ENCODE measurements around the gene ACKR4. TPM values are rescaled to one million over a fixed set of nuclear protein-coding genes. Genes with fewer than 3 reads are reported as not detected.
"Not testable (repeated sequence)": the region's sequence is repeated elsewhere in the genome, so short reads cannot be mapped to it uniquely, and the experiment has no call there.

ACKR4 gene
- total RNA-seq, 1 experiment from 2014 or later = not detected

GRCh38 chr3:132606085-132606484 lies 9.0 kb downstream of the ACKR4 start:
- no peak for DNase-seq
- H3K4me3 ChIP-seq (ENCODE audit: insufficient read depth, low read depth, low read length) = no peak overlapping the region

DNA sequence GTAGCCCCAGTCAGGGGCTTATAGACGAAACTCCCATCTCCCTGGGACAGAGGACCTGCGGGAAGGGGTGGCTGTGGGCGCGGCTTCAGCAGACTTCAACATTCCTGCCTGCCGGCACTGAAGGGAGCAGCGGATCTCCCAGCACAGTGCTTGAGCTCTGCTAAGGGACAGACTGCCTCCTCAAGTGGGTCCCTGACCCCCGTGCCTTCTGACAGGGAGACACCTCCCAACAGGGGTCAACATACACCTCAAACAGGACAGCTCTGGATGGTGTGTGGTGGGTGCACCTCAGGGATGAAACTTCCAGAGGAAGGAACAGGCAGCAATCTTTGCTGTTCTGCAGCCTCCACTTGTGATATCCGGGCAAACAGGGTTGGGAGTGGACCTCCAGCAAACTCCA lies 9.6 kb downstream of the ACKR4 start:
- H3K4me3 ChIP-seq (ENCODE audit: insufficient read depth, low read depth, low read length); H3K36me3 ChIP-seq (replicated peaks; ENCODE audit: control insufficient read depth, insufficient read depth, low read length); H3K27me3 ChIP-seq (ENCODE audit: control insufficient read depth, insufficient read depth, low read length); DNase-seq: not testable (repeated sequence)

More at GRCh38 chr3:132606085-132606484, 9.0 kb downstream of the ACKR4 start:
- Histone ChIP-seq H3K27me3 (ENCODE audit: control insufficient read depth, insufficient read depth, low read length) (no peaks in the 10 kb centered on the region), H3K36me3 (replicated peaks; ENCODE audit: control insufficient read depth, insufficient read depth, low read length) (peaks cover 2% of the 10 kb centered on the region)

DNA sequence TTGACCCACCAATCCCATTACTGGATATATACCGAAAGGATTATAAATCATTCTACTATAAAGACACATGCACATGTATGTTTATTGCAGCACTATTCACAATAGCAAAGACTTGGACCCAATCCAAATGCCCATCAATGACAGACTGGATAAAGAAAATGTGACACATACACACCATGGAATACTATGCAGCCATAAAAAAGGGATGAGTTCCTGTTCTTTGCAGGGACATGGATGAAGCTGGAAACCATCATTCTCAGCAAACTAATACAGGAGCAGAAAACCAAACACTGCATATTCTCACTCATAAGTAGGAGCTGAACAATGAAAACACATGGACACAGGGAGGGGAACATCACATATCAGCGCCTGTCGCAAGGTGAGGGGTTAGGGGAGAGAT lies 18.2 kb downstream of the ACKR4 start:
- H3K4me3 ChIP-seq (ENCODE audit: insufficient read depth, low read depth, low read length); H3K36me3 ChIP-seq (replicated peaks; ENCODE audit: control insufficient read depth, insufficient read depth, low read length); DNase-seq; H3K27me3 ChIP-seq (ENCODE audit: control insufficient read depth, insufficient read depth, low read length): not testable (repeated sequence)

DNA sequence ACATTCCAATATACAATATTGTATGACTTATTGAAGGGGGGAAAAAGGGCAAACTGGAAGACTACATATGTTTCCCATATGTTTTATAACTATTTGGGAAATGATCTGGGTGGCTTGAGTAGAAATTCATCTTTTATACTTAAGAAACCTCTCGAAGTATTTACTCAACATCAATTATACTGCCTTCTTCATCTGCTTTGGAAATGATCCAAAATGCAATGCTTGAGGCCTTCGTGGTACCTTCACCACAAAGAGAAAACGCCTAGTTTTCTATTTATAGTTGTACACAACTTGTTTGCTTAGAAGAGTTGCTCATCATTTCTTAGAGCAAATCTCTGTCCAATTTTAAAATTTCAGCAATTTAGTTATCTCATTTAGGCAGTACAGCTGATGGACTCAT lies 18.8 kb downstream of the ACKR4 start:
- no peaks in the 10 kb centered on the region for H3K27me3 ChIP-seq (ENCODE audit: control insufficient read depth, insufficient read depth, low read length)
- H3K36me3 ChIP-seq (replicated peaks; ENCODE audit: control insufficient read depth, insufficient read depth, low read length) = no peaks in the 10 kb centered on the region
- DNase-seq = no peak
- no peak overlapping the region for H3K4me3 ChIP-seq (ENCODE audit: insufficient read depth, low read depth, low read length)

- DNase-seq = no peak
- H3K36me3 ChIP-seq (replicated peaks; ENCODE audit: control insufficient read depth, insufficient read depth, low read length) = no peaks in the 10 kb centered on the region
- H3K4me3 ChIP-seq (ENCODE audit: insufficient read depth, low read depth, low read length) = no peak overlapping the region
- no peaks in the 10 kb centered on the region for H3K27me3 ChIP-seq (ENCODE audit: control insufficient read depth, insufficient read depth, low read length)
Measured at GRCh38 chr3:132616780-132617179, 19.7 kb downstream of the ACKR4 start.

GRCh38 chr3:132622148-132622547 lies 25.1 kb downstream of the ACKR4 start:
- Histone ChIP-seq H3K27me3 (ENCODE audit: control insufficient read depth, insufficient read depth, low read length) (no peaks in the 10 kb centered on the region), H3K36me3 (replicated peaks; ENCODE audit: control insufficient read depth, insufficient read depth, low read length) (no peaks in the 10 kb centered on the region; the same call in 1 of the 2 replicates), H3K4me3 (ENCODE audit: insufficient read depth, low read depth, low read length) (no peak overlapping the region)
- DNase-seq = no peak

DNA sequence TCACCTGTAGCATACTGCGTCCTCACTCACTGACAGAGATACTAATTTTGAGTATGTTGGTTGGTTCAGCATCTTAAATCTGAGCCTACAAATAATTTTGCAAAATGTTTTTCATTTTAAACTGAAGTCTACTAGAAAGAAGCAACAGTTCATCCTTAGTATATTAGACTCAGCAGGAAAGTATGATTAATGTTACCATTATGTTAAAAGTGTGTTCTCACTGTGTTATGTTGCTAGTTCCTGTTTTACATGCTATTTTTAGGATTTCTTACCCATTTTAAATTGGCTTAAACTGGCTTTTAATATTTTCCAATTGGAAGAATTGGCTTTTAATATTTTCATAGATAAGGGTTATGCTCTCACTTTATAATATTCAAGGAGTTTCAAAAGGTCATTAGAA lies 25.7 kb downstream of the ACKR4 start:
- Histone ChIP-seq H3K36me3 (replicated peaks; ENCODE audit: control insufficient read depth, insufficient read depth, low read length) (peaks cover 2% of the 10 kb centered on the region), H3K4me3 (ENCODE audit: insufficient read depth, low read depth, low read length) (no peak overlapping the region), H3K27me3 (ENCODE audit: control insufficient read depth, insufficient read depth, low read length) (no peaks in the 10 kb centered on the region)
- no peak for DNase-seq

GRCh38 chr3:132623646-132624045 lies 26.6 kb downstream of the ACKR4 start:
- Histone ChIP-seq H3K36me3 (replicated peaks; ENCODE audit: control insufficient read depth, insufficient read depth, low read length) (peaks cover 2% of the 10 kb centered on the region), H3K27me3 (ENCODE audit: control insufficient read depth, insufficient read depth, low read length) (no peaks in the 10 kb centered on the region), H3K4me3 (ENCODE audit: insufficient read depth, low read depth, low read length) (no peak overlapping the region)
- DNase-seq = no peak

- Histone ChIP-seq H3K27me3 (ENCODE audit: control insufficient read depth, insufficient read depth, low read length) (no peaks in the 10 kb centered on the region), H3K4me3 (ENCODE audit: insufficient read depth, low read depth, low read length) (no peak overlapping the region), H3K36me3 (replicated peaks; ENCODE audit: control insufficient read depth, insufficient read depth, low read length) (peaks cover 2% of the 10 kb centered on the region)
- DNase-seq = no peak
Measured at GRCh38 chr3:132624790-132625189, 27.7 kb downstream of the ACKR4 start.

DNA sequence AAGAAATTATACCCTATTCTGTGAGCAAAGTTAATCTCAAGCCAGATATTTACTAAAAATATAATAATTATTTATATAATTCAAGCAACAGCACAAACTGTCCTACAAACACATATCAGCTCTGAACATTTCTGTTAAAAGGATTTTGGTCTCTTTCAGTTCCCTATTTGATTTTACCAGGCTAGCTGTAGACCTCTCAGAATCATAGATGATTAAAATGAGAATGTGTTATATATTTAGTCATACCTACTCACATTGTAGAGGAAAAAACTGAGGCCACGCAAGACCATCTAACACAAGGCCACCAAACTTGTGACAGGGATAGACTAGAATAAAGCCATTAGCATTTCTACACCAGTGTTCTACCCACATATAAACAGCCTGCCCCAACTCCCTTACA lies 28.5 kb downstream of the ACKR4 start:
- Histone ChIP-seq H3K27me3 (ENCODE audit: control insufficient read depth, insufficient read depth, low read length) (no peaks in the 10 kb centered on the region), H3K36me3 (replicated peaks; ENCODE audit: control insufficient read depth, insufficient read depth, low read length) (peaks cover 2% of the 10 kb centered on the region), H3K4me3 (ENCODE audit: insufficient read depth, low read depth, low read length) (no peak overlapping the region)
- no peak for DNase-seq

GRCh38 chr3:132626955-132627354 lies 29.9 kb downstream of the ACKR4 start:
- Histone ChIP-seq H3K36me3 (replicated peaks; ENCODE audit: control insufficient read depth, insufficient read depth, low read length) (peaks cover 2% of the 10 kb centered on the region), H3K27me3 (ENCODE audit: control insufficient read depth, insufficient read depth, low read length) (no peaks in the 10 kb centered on the region; the same call in 1 of the 2 replicates), H3K4me3 (ENCODE audit: insufficient read depth, low read depth, low read length) (no peak overlapping the region)
- no peak for DNase-seq

DNA sequence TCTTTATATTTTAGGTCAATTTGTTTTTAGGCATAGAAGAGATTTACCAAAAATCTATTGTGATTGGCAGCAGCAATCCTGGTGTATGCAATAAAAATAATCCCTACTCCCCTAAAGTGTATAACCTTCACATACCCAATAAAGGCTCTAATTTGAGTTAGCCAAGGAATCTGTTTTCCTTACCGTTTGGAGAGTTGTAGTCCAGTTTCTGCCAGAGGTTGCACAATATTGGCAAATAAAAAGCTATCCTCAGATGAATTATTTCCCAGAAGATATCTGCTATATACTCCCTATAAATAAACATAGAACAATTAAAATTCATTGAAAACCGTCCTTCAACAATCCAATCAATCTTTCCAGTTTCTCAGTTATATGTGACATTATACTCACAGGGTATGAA lies 31.1 kb downstream of the ACKR4 start:
- H3K27me3 ChIP-seq (ENCODE audit: control insufficient read depth, insufficient read depth, low read length) = no peaks in the 10 kb centered on the region; the same call in 1 of the 2 replicates
- DNase-seq = no peak
- H3K36me3 ChIP-seq (replicated peaks; ENCODE audit: control insufficient read depth, insufficient read depth, low read length) = peaks cover 2% of the 10 kb centered on the region
- H3K4me3 ChIP-seq (ENCODE audit: insufficient read depth, low read depth, low read length) = no peak overlapping the region

DNA sequence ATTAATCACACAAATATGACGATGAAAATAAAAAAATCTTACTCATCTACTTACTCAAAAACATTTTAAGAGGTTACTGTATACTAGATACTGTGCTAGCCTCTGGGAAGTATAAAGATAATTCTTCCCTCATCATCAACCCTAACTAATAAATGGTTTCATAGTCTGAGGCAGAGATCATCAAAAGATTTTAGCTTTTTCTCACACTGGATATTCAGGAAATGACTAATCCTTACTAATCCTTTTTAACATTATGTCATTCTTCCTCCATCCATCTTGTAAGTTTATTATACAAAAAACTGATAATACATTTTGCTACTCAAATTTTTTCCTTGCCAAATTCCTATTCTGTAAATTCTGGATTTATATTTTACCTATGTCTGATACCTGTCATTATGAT lies 32.9 kb downstream of the ACKR4 start:
- Histone ChIP-seq H3K36me3 (replicated peaks; ENCODE audit: control insufficient read depth, insufficient read depth, low read length) (peaks cover 2% of the 10 kb centered on the region), H3K27me3 (ENCODE audit: control insufficient read depth, insufficient read depth, low read length) (no peaks in the 10 kb centered on the region; the same call in 1 of the 2 replicates), H3K4me3 (ENCODE audit: insufficient read depth, low read depth, low read length) (no peak overlapping the region)
- DNase-seq = no peak

GRCh38 chr3:132630612-132631011 lies 33.5 kb downstream of the ACKR4 start:
- no peak for DNase-seq
- Histone ChIP-seq H3K27me3 (ENCODE audit: control insufficient read depth, insufficient read depth, low read length) (no peaks in the 10 kb centered on the region; the same call in 1 of the 2 replicates), H3K4me3 (ENCODE audit: insufficient read depth, low read depth, low read length) (no peak overlapping the region), H3K36me3 (replicated peaks; ENCODE audit: control insufficient read depth, insufficient read depth, low read length) (peaks cover 2% of the 10 kb centered on the region)

GRCh38 chr3:132635052-132635451 lies 38.0 kb downstream of the ACKR4 start:
- no peaks in the 10 kb centered on the region; the same call in 1 of the 2 replicates for H3K27me3 ChIP-seq (ENCODE audit: control insufficient read depth, insufficient read depth, low read length)
- no peak overlapping the region for H3K4me3 ChIP-seq (ENCODE audit: insufficient read depth, low read depth, low read length)
- no peak for DNase-seq
- H3K36me3 ChIP-seq (replicated peaks; ENCODE audit: control insufficient read depth, insufficient read depth, low read length) = peaks cover 4% of the 10 kb centered on the region

DNA sequence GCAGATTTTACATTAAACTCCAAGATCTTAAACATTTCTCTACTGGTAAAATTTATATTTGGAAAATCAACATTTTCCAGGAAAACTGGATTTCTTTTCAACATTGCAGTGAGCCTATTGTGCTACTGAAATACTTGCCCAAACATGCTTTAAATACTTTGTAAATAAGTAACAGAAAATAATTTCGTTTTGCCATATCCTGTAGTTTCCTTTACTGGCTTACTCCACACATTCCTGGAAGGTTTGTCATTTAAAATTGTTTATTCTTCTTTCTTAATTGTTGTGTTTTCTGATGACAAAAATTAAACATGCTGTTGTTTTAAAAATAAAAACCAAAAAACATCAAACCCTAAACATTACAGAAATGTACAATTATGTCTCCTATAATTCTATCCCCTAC lies 40.5 kb downstream of the ACKR4 start:
- Histone ChIP-seq H3K27me3 (ENCODE audit: control insufficient read depth, insufficient read depth, low read length) (no peaks in the 10 kb centered on the region), H3K4me3 (ENCODE audit: insufficient read depth, low read depth, low read length) (no peak overlapping the region), H3K36me3 (replicated peaks; ENCODE audit: control insufficient read depth, insufficient read depth, low read length) (peaks cover 4% of the 10 kb centered on the region)
- DNase-seq = no peak
